ENCODE results near the gene PMM2. TPM values are rescaled to one million over a fixed set of nuclear protein-coding genes. Genes with fewer than 3 reads are reported as not detected.
"Not testable (repeated sequence)": the region's sequence is repeated elsewhere in the genome, so short reads cannot be mapped to it uniquely, and the experiment has no call there.

PMM2 gene
- total RNA-seq, 1 donor from 2014 or later, result 82.9 TPM

GRCh38 chr16:8831871-8832716 lies 34.5 kb downstream of the PMM2 start:
- intact Hi-C loops (cut with micrococcal nuclease), result no loop called here
- peaks cover 30% of the 10 kb centered on the region for H3K36me3 Mint-ChIP-seq (ENCODE audit: low read depth)
- H3K9me3 Mint-ChIP-seq, result no peaks in the 10 kb centered on the region
- H3K27me3 Mint-ChIP-seq (ENCODE audit: insufficient read depth), result no peaks in the 10 kb centered on the region
- no peak overlapping the region for H3K4me3 Mint-ChIP-seq
- DNase-seq (ENCODE audit: low spot score), result no peak
- H3K4me1 Mint-ChIP-seq (ENCODE audit: low read depth), result no peaks in the 10 kb centered on the region
- H3K27ac Mint-ChIP-seq, result no peak overlapping the region

GRCh38 chr16:8832717-8833105 lies 35.1 kb downstream of the PMM2 start:
- H3K4me1 Mint-ChIP-seq (ENCODE audit: low read depth), result no peaks in the 10 kb centered on the region
- intact Hi-C loops (cut with micrococcal nuclease), result no loop called here
- peaks cover 30% of the 10 kb centered on the region for H3K36me3 Mint-ChIP-seq (ENCODE audit: low read depth)
- no peaks in the 10 kb centered on the region for H3K27me3 Mint-ChIP-seq (ENCODE audit: insufficient read depth)
- no peak for DNase-seq (ENCODE audit: low spot score)
- no peaks in the 10 kb centered on the region for H3K9me3 Mint-ChIP-seq
- H3K4me3 Mint-ChIP-seq, result no peak overlapping the region
- no peak overlapping the region for H3K27ac Mint-ChIP-seq

GRCh38 chr16:8836797-8837196 lies 39.2 kb downstream of the PMM2 start:
- H3K4me3 Mint-ChIP-seq; H3K27me3 Mint-ChIP-seq (ENCODE audit: insufficient read depth); H3K27ac Mint-ChIP-seq; H3K4me1 Mint-ChIP-seq (ENCODE audit: low read depth); H3K9me3 Mint-ChIP-seq; H3K36me3 Mint-ChIP-seq (ENCODE audit: low read depth); intact Hi-C loops (cut with micrococcal nuclease); DNase-seq (ENCODE audit: low spot score): not testable (repeated sequence)

GRCh38 chr16:8837594-8837993 lies 40.0 kb downstream of the PMM2 start:
- DNase-seq (ENCODE audit: low spot score); H3K27me3 Mint-ChIP-seq (ENCODE audit: insufficient read depth); H3K36me3 Mint-ChIP-seq (ENCODE audit: low read depth); H3K9me3 Mint-ChIP-seq; intact Hi-C loops (cut with micrococcal nuclease); H3K4me3 Mint-ChIP-seq; H3K27ac Mint-ChIP-seq; H3K4me1 Mint-ChIP-seq (ENCODE audit: low read depth): not testable (repeated sequence)

GRCh38 chr16:8842016-8842415 lies 44.4 kb downstream of the PMM2 start:
- H3K4me1 Mint-ChIP-seq (ENCODE audit: low read depth); H3K9me3 Mint-ChIP-seq; H3K27me3 Mint-ChIP-seq (ENCODE audit: insufficient read depth); DNase-seq (ENCODE audit: low spot score); H3K36me3 Mint-ChIP-seq (ENCODE audit: low read depth); H3K4me3 Mint-ChIP-seq; intact Hi-C loops (cut with micrococcal nuclease); H3K27ac Mint-ChIP-seq: not testable (repeated sequence)

- H3K4me1 Mint-ChIP-seq (ENCODE audit: low read depth); DNase-seq (ENCODE audit: low spot score); H3K4me3 Mint-ChIP-seq; H3K36me3 Mint-ChIP-seq (ENCODE audit: low read depth); H3K9me3 Mint-ChIP-seq; H3K27me3 Mint-ChIP-seq (ENCODE audit: insufficient read depth); intact Hi-C loops (cut with micrococcal nuclease); H3K27ac Mint-ChIP-seq: not testable (repeated sequence)
Observed at GRCh38 chr16:8843296-8843695, 45.7 kb downstream of the PMM2 start.

GRCh38 chr16:8845699-8846298 lies 48.2 kb downstream of the PMM2 start:
- Mint-ChIP-seq H3K4me1 (ENCODE audit: low read depth) (peaks cover 12% of the 10 kb centered on the region), H3K27ac (no peak overlapping the region), H3K36me3 (ENCODE audit: low read depth) (peaks cover 13% of the 10 kb centered on the region), H3K4me3 (no peak overlapping the region), H3K9me3 (no peaks in the 10 kb centered on the region), H3K27me3 (ENCODE audit: insufficient read depth) (no peaks in the 10 kb centered on the region)
- no peak for DNase-seq (ENCODE audit: low spot score)
- intact Hi-C loops (cut with micrococcal nuclease), result no loop called here

- Mint-ChIP-seq H3K4me1 (ENCODE audit: low read depth) (peaks cover 17% of the 10 kb centered on the region), H3K27ac (no peak overlapping the region), H3K4me3 (no peak overlapping the region), H3K36me3 (ENCODE audit: low read depth) (peaks cover 16% of the 10 kb centered on the region), H3K27me3 (ENCODE audit: insufficient read depth) (no peaks in the 10 kb centered on the region), H3K9me3 (no peaks in the 10 kb centered on the region)
- intact Hi-C loops (cut with micrococcal nuclease), result no loop called here
- DNase-seq (ENCODE audit: low spot score), result no peak
Observed at GRCh38 chr16:8846401-8846932, 48.8 kb downstream of the PMM2 start.

GRCh38 chr16:8847145-8847544 lies 49.5 kb downstream of the PMM2 start:
- intact Hi-C loops (cut with micrococcal nuclease), result no loop called here
- Mint-ChIP-seq H3K9me3 (no peaks in the 10 kb centered on the region), H3K36me3 (ENCODE audit: low read depth) (peaks cover 19% of the 10 kb centered on the region)

GRCh38 chr16:8847623-8848022 lies 50.0 kb downstream of the PMM2 start:
- Mint-ChIP-seq H3K36me3 (ENCODE audit: low read depth) (peaks cover 19% of the 10 kb centered on the region), H3K9me3 (no peaks in the 10 kb centered on the region), H3K27ac (no peak overlapping the region), H3K4me3 (no peak overlapping the region), H3K27me3 (ENCODE audit: insufficient read depth) (no peaks in the 10 kb centered on the region), H3K4me1 (ENCODE audit: low read depth) (peaks cover 18% of the 10 kb centered on the region)
- intact Hi-C loops (cut with micrococcal nuclease), result no loop called here
- no peak for DNase-seq (ENCODE audit: low spot score)

More at GRCh38 chr16:8847145-8847544, 49.5 kb downstream of the PMM2 start:
- DNase-seq (ENCODE audit: low spot score), result no peak
- Mint-ChIP-seq H3K27ac (no peak overlapping the region), H3K27me3 (ENCODE audit: insufficient read depth) (no peaks in the 10 kb centered on the region), H3K4me1 (ENCODE audit: low read depth) (peaks cover 18% of the 10 kb centered on the region), H3K4me3 (no peak overlapping the region)

GRCh38 chr16:8848231-8848938 lies 50.7 kb downstream of the PMM2 start:
- Mint-ChIP-seq H3K9me3 (no peaks in the 10 kb centered on the region), H3K27me3 (ENCODE audit: insufficient read depth) (no peaks in the 10 kb centered on the region), H3K4me1 (ENCODE audit: low read depth) (peaks cover 18% of the 10 kb centered on the region), H3K27ac (no peak overlapping the region), H3K4me3 (no peak overlapping the region), H3K36me3 (ENCODE audit: low read depth) (peaks cover 24% of the 10 kb centered on the region)
- intact Hi-C loops (cut with micrococcal nuclease), result no loop called here
- DNase-seq (ENCODE audit: low spot score), result no peak

GRCh38 chr16:8848939-8849391 lies 51.3 kb downstream of the PMM2 start:
- Mint-ChIP-seq H3K36me3 (ENCODE audit: low read depth) (peaks cover 24% of the 10 kb centered on the region), H3K9me3 (no peaks in the 10 kb centered on the region), H3K27me3 (ENCODE audit: insufficient read depth) (no peaks in the 10 kb centered on the region), H3K27ac (no peak overlapping the region), H3K4me1 (ENCODE audit: low read depth) (peaks cover 18% of the 10 kb centered on the region), H3K4me3 (no peak overlapping the region)
- intact Hi-C loops (cut with micrococcal nuclease), result no loop called here
- no peak for DNase-seq (ENCODE audit: low spot score)

Data from activated T-helper 1 cell treated with anti-CD3 and anti-CD28 coated beads, Interleukin-12 subunit alpha, Interleukin-12 subunit beta, Interleukin-2, Interleukin-4 antibody, amounts not matched to agents 30 ng/mL and 10 ng/mL and 1 ng/mL, durations not matched to agents 14 hours and 24 hours and 36 hours (primary cell).